ENCODE measurements around the gene TLK1. TPM values are rescaled to one million over a fixed set of nuclear protein-coding genes. Genes with fewer than 3 reads are reported as not detected.

Gene TLK1
- polyA plus RNA-seq, 1 experiment = 6.4 TPM

DNA sequence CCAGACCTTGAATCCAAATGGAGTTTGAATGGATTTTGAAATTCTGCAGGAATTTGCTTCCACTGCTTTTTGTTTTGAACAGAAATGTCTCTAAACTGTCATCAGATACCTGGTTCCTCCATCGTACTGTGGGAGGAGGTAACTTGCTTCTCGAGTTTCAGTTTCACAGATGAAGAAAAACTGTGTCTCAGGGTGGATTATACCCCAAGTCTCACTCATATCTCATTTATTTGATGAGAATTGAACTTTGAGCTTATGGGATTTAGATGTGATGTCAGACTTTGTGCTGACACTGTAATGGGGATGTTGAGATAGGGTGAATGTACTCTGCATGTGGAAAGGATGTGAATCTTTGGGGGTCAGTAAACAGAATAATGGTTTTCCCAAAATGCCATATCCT is 124.2 kb downstream of the TLK1 start:
- no peak for DNase-seq (ENCODE audit: low read depth)
- peaks cover 3% of the 10 kb centered on the region for H3K36me3 ChIP-seq (ENCODE audit: control insufficient read depth, insufficient read depth, low read length)
- CTCF ChIA-PET = no interaction called here

DNA sequence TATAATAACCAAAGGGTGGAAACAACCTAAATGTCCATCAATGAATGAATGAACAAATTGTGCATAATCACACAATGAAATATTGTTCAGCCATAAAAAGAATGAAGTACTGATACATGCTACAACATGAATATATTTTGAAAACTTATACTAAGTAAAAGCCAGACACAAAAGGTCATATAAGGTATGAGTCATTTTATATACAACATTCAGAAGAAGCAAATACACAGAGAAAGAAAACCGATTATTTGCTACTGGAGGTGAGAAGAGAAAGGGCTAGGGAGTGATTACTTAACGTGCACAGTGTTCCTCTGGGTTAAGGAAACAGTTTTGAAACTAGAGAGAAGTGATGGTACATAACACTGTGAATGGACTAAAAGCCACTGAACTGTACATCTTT is 126.4 kb downstream of the TLK1 start:
- no peak for DNase-seq (ENCODE audit: low read depth)
- Histone ChIP-seq H3K27me3 (ENCODE audit: control insufficient read depth, insufficient read depth, low read length) (no peaks in the 10 kb centered on the region), H3K36me3 (ENCODE audit: control insufficient read depth, insufficient read depth, low read length) (peaks cover 3% of the 10 kb centered on the region), H3K4me3 (ENCODE audit: low read depth, low read length) (no peak overlapping the region)
- CTCF ChIA-PET = no interaction called here
- TF ChIP-seq, protein P1, sequence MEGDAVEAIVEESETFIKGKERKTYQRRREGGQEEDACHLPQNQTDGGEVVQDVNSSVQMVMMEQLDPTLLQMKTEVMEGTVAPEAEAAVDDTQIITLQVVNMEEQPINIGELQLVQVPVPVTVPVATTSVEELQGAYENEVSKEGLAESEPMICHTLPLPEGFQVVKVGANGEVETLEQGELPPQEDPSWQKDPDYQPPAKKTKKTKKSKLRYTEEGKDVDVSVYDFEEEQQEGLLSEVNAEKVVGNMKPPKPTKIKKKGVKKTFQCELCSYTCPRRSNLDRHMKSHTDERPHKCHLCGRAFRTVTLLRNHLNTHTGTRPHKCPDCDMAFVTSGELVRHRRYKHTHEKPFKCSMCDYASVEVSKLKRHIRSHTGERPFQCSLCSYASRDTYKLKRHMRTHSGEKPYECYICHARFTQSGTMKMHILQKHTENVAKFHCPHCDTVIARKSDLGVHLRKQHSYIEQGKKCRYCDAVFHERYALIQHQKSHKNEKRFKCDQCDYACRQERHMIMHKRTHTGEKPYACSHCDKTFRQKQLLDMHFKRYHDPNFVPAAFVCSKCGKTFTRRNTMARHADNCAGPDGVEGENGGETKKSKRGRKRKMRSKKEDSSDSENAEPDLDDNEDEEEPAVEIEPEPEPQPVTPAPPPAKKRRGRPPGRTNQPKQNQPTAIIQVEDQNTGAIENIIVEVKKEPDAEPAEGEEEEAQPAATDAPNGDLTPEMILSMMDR (IDR thresholded peaks at IDR 0.05; ENCODE audit: insufficient read depth, low read depth, low read length) = no peak
- POLR2A ChIA-PET = no interaction called here

More for the DNA sequence above, 124.2 kb downstream of the TLK1 start:
- Histone ChIP-seq H3K4me3 (ENCODE audit: low read depth, low read length) (no peak overlapping the region), H3K27me3 (ENCODE audit: control insufficient read depth, insufficient read depth, low read length) (no peaks in the 10 kb centered on the region)
- POLR2A ChIA-PET = no interaction called here
- TF ChIP-seq, protein P1 (IDR thresholded peaks at IDR 0.05; ENCODE audit: insufficient read depth, low read depth, low read length) = no peak

DNA sequence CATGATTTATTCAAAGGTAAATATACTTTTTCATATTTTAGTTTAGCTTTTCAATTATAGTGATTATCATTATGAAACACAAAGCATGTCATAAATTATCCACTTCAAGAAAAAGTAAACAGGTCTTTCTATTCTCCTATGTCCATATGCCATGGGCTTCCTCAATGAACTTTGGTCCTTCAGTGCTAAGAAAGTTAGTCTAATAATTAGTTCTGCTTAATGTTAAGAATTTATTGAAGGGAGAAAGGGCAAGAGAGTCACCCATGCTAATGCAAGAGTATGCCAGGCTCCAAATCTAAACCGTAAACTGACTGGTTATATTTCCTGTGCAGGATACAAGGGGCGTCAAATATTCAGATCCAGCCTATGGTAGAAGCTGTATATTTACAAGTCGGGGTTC is 135.5 kb downstream of the TLK1 start:
- POLR2A ChIA-PET = no interaction called here
- no peak for DNase-seq (ENCODE audit: low read depth)
- Histone ChIP-seq H3K27me3 (ENCODE audit: control insufficient read depth, insufficient read depth, low read length) (no peaks in the 10 kb centered on the region), H3K4me3 (ENCODE audit: low read depth, low read length) (no peak overlapping the region), H3K36me3 (ENCODE audit: control insufficient read depth, insufficient read depth, low read length) (0 out of 2 replicates have a peak, but pooled peaks cover 2% of the 10 kb centered on the region)
- TF ChIP-seq, protein P1 (IDR thresholded peaks at IDR 0.05; ENCODE audit: insufficient read depth, low read depth, low read length) = no peak
- CTCF ChIA-PET = no interaction called here

DNA sequence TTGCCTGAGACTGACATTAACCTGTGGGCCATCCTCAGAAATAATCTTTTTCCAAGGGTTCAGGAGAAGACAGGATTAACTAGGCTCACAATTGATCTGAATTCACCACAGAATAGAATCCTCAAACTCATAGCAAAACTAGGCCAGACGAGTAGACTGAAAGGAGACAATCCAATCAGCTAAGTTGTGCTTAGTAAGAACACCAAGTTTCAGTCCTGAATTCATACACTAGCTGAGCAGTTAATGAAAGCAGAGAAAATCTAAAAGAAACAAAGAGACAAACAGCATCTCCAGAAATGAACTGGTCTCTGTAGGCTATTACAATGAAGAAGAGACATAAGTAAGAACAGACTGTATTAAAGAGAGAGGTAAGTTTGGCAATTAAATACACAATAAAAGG is 142.2 kb downstream of the TLK1 start:
- Histone ChIP-seq H3K4me3 (ENCODE audit: low read depth, low read length) (no peak overlapping the region), H3K36me3 (ENCODE audit: control insufficient read depth, insufficient read depth, low read length) (peaks cover 6% of the 10 kb centered on the region), H3K27me3 (ENCODE audit: control insufficient read depth, insufficient read depth, low read length) (no peaks in the 10 kb centered on the region)
- TF ChIP-seq, protein P1 (IDR thresholded peaks at IDR 0.05; ENCODE audit: insufficient read depth, low read depth, low read length) = no peak
- ChIA-PET POLR2A (no interaction called here), CTCF (no interaction called here)
- DNase-seq (ENCODE audit: low read depth) = no peak

DNA sequence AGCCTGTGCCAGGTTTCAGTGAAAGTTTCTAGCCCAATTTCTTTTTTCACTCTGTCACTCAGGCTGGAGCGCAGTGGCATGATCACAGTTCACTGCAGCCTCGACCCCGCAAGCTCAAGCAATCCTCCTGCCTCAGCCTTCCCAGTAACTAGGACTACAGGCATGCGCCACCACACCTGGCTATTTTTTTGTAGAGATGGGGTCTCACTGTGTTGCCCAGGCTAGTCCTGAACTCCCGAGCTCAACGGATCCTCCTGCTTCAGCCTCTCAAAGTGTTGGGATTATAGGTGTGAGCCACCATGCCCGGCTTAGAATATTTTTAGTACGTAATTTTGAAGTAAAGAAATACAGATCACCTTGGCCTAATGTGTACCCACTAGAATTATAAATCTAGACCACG is 144.6 kb downstream of the TLK1 start:
- Histone ChIP-seq H3K4me3 (ENCODE audit: low read depth, low read length) (no peak overlapping the region), H3K36me3 (ENCODE audit: control insufficient read depth, insufficient read depth, low read length) (peaks cover 5% of the 10 kb centered on the region), H3K27me3 (ENCODE audit: control insufficient read depth, insufficient read depth, low read length) (no peaks in the 10 kb centered on the region)
- ChIA-PET POLR2A (no interaction called here), CTCF (interaction anchor here (1.1 kb wide), 1 partner anchor 20 kb away, joined by 3 read pairs; no protein-coding TSS in a partner anchor)
- TF ChIP-seq, protein P1 (IDR thresholded peaks at IDR 0.05; ENCODE audit: insufficient read depth, low read depth, low read length) = no peak
- DNase-seq (ENCODE audit: low read depth) = no peak
